Fibroblast of villous mesenchyme (primary cell): Measurements from ENCODE around the gene ADGRF1. TPM values are rescaled to one million over a fixed set of nuclear protein-coding genes. Genes with fewer than 3 reads are reported as not detected.

Source experiments
- DNase-seq: peaks from one replicate; pipeline ENCODE4 v3.0.0-alpha.2; 2010; ENCODE audit warnings: low read depth
- H3K4me3 ChIP-seq: 2 replicates; pipeline ENCODE4 v1.5.1; 2011; ENCODE audit warnings: low read depth, mild to moderate bottlenecking, low read length
- CTCF ChIP-seq: IDR thresholded peaks from 2 replicates; pipeline ENCODE4 v1.5.1; 2012; ENCODE audit warnings: low read depth, mild to moderate bottlenecking, low read length; ENCODE audit not compliant: insufficient read depth
- total RNA-seq: library from RNA; depleted of rRNA; stranded (reverse); fragments of >200 nt; gene quantifications from 2 replicates; pipeline ENCODE4 v1.2.3, GENCODE V29; 2012

ADGRF1 gene
- total RNA-seq, 1 donor: under 0.01 TPM

GRCh38 chr6:47079638-47080037, 37.5 kb upstream of the ADGRF1 start:
- H3K4me3 ChIP-seq: no peak overlapping the region
- DNase-seq: no peak
- peak; percentile 20 for TF ChIP-seq CTCF

- no peak for DNase-seq
- no peak overlapping the region for H3K4me3 ChIP-seq
- TF ChIP-seq CTCF: no peak
Measured at GRCh38 chr6:47078991-47079390, 36.9 kb upstream of the ADGRF1 start.

DNA sequence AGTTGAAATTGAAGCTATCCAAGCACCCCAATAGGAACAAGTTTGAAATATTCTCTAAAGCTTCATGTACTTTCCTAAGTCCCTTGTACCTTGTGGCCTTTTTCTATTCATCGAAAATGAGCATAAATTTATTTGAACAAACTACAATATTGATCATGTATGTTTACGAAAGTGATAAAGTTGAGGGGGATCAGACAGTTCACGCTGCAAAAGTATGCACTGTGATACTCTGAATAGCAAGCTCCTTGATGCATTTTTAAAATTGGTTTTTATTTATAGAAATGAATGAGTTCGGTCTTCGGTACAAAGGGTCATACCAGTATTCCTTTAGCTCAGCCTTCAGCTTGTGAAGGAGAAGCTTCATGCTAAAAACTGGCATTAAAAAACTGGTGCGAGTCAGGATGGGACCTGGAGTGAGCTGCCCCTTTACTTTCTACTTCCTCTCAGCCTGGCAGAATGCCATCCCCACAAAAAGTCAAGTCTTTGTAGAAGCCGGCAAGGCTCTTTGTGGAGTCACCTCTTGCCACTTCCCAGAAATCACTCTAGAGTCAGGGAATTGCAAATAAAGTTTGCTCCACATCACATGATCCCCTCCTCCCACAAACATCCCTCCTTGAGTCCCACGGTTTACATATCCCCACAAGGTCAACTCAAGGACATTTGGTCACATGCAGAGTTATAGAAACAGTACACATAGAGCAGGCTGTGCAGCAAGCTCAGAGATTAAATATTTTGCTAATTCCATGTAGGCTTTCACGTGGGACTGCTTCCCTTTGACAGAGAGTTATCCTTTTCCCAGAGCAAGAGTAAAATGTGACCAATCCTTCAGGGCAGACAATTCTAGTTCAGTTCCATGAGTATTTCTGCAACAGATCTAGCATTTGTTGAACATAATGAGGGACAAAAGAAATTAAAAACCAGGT, 34.6 kb upstream of the ADGRF1 start:
- H3K4me3 ChIP-seq: no peak overlapping the region
- TF ChIP-seq CTCF: no peak
- DNase-seq: peak; percentile 84

- no peak overlapping the region for H3K4me3 ChIP-seq
- no peak for TF ChIP-seq CTCF
- DNase-seq: peak; percentile 62
Measured at GRCh38 chr6:47075741-47076421, 33.7 kb upstream of the ADGRF1 start.

DNA sequence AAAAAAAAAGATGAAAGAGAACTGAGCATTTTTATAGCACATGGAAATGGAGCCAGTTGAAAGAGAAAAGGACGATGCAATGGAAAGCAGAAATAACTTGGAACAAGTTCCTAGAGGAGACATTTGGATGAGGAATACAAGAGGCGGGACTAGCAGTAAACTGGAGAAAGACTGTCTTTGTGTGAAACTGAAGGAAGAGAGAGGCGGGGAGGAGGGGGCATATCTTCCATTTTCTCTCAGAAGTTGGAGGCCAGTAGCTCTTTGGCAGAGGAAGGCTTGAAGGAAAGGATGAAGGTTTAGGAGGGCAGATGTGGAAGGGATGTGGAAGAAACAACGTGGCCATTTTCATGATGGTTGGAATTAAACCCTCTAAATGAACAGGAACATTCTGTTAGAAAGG, 33.0 kb upstream of the ADGRF1 start:
- TF ChIP-seq CTCF: no peak
- DNase-seq: no peak

GRCh38 chr6:47073125-47074110, 31.3 kb upstream of the ADGRF1 start:
- no peak overlapping the region for H3K4me3 ChIP-seq
- DNase-seq: no peak
- TF ChIP-seq CTCF: peak; percentile 53

More for the DNA sequence above, 33.0 kb upstream of the ADGRF1 start:
- H3K4me3 ChIP-seq: no peak overlapping the region
